ENCODE results near the gene NUDT9.
"Not testable (repeated sequence)": the region's sequence is repeated elsewhere in the genome, so short reads cannot be mapped to it uniquely, and the experiment has no call there.

NUDT9 gene

GRCh38 chr4:87409420-87409939 lies 12.9 kb upstream of the NUDT9 start:
- DNase-seq (ENCODE audit: low read depth, low spot score): no peak

GRCh38 chr4:87410157-87410556 lies 12.2 kb upstream of the NUDT9 start:
- no peak for DNase-seq (ENCODE audit: low read depth, low spot score)

- no peak for DNase-seq (ENCODE audit: low read depth, low spot score)
Observed at GRCh38 chr4:87410679-87411078, 11.7 kb upstream of the NUDT9 start.

GRCh38 chr4:87414816-87415215 lies 7.6 kb upstream of the NUDT9 start:
- no peak for DNase-seq (ENCODE audit: low read depth, low spot score)

GRCh38 chr4:87416965-87417364 lies 5.4 kb upstream of the NUDT9 start:
- DNase-seq (ENCODE audit: low read depth, low spot score): no peak

GRCh38 chr4:87418410-87418809 lies 4.0 kb upstream of the NUDT9 start:
- DNase-seq (ENCODE audit: low read depth, low spot score): not testable (repeated sequence)

GRCh38 chr4:87419578-87420249 lies 2.7 kb upstream of the NUDT9 start:
- no peak for DNase-seq (ENCODE audit: low read depth, low spot score)

- DNase-seq (ENCODE audit: low read depth, low spot score): no peak
Observed at GRCh38 chr4:87420276-87420830, 2.0 kb upstream of the NUDT9 start.

- DNase-seq (ENCODE audit: low read depth, low spot score): no peak
Observed at GRCh38 chr4:87423317-87424098, 1.1 kb downstream of the NUDT9 start.

- DNase-seq (ENCODE audit: low read depth, low spot score): not testable (repeated sequence)
Observed at GRCh38 chr4:87424099-87424543, 1.7 kb downstream of the NUDT9 start.

- no peak for DNase-seq (ENCODE audit: low read depth, low spot score)
Observed at GRCh38 chr4:87425711-87426110, 3.3 kb downstream of the NUDT9 start.

GRCh38 chr4:87426865-87427517 lies 4.6 kb downstream of the NUDT9 start:
- no peak for DNase-seq (ENCODE audit: low read depth, low spot score)

GRCh38 chr4:87427518-87427868 lies 5.1 kb downstream of the NUDT9 start:
- DNase-seq (ENCODE audit: low read depth, low spot score): no peak

- DNase-seq (ENCODE audit: low read depth, low spot score): no peak
Observed at GRCh38 chr4:87428979-87429378, 6.6 kb downstream of the NUDT9 start.

GRCh38 chr4:87430038-87430437 lies 7.7 kb downstream of the NUDT9 start:
- no peak for DNase-seq (ENCODE audit: low read depth, low spot score)

GRCh38 chr4:87433342-87433741 lies 11.0 kb downstream of the NUDT9 start:
- no peak for DNase-seq (ENCODE audit: low read depth, low spot score)

GRCh38 chr4:87442889-87443288 lies 20.5 kb downstream of the NUDT9 start:
- no peak for DNase-seq (ENCODE audit: low read depth, low spot score)

- DNase-seq (ENCODE audit: low read depth, low spot score): no peak
Observed at GRCh38 chr4:87444741-87445140, 22.4 kb downstream of the NUDT9 start.

- DNase-seq (ENCODE audit: low read depth, low spot score): no peak
Observed at GRCh38 chr4:87445964-87446363, 23.6 kb downstream of the NUDT9 start.

GRCh38 chr4:87446375-87446774 lies 24.0 kb downstream of the NUDT9 start:
- DNase-seq (ENCODE audit: low read depth, low spot score): not testable (repeated sequence)

GRCh38 chr4:87451537-87451936 lies 29.2 kb downstream of the NUDT9 start:
- no peak for DNase-seq (ENCODE audit: low read depth, low spot score)

GRCh38 chr4:87458913-87459312 lies 36.5 kb downstream of the NUDT9 start:
- no peak for DNase-seq (ENCODE audit: low read depth, low spot score)

Data from activated naive CD8-positive, alpha-beta T cell treated with anti-CD3 and anti-CD28 coated beads, Interleukin-2, amount 50 U/mL, for 16 hours (primary cell).